ENCODE results near the gene CIC.

DNA sequence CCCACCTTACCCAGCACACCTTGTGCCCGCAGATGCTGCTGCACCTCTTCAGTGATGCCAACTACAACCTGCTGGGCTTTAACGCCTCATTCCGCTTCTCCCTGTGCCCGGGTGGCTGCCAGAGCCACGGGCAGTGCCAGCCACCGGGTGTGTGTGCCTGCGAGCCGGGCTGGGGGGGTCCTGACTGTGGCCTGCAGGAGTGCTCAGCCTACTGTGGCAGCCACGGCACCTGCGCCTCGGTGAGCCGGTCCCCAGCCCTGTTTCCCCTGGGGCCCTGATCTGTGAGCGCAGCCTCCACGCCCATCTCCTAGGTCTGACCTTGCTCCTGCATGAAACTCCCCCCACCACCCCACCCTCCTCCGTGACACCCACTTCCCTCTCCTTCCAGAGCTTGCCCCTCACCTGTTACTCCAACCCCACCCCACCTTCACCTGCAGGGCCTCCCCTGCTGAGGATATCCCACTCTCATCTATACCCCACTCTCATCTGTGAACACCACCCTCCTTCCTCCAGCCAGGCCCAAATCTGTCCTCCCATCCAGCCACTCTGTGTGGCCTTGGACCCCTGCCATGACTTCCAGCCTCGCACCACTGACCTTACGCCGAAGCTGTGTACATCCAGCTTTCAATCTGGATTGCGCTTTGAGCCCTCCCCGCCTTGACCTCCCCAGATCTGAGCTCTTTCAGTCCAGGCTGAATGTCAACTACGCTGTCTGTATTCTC, 65.1 kb downstream of the CIC start:
- TF ChIP-seq CTCF (IDR thresholded peaks at IDR 0.05) = no peak
- TF ChIP-seq POLR2A (IDR thresholded peaks at IDR 0.05) = no peak
